Keratinocyte (primary cell): ENCODE results near the gene SKAP1. TPM values are rescaled to one million over a fixed set of nuclear protein-coding genes. Genes with fewer than 3 reads are reported as not detected.
A peak's percentile ranks its signal among the peaks of the same experiment; 100 is the strongest.

ENCODE experiments used
- DNase-seq: peaks from one replicate; pipeline ENCODE4 v3.0.0-alpha.2; 2011; ENCODE audit warnings: low read depth, missing footprints, low spot score
- FAIRE-seq: peaks from 2 replicates; lab custom pipeline; 2011; peaks lifted over from hg19 to GRCh38; lab: Jason Lieb, UNC
- H2AFZ ChIP-seq: 2 replicates; pipeline ENCODE4 v1.6.0; 2012; ENCODE audit warnings: low read length, control low read depth, inconsistent platforms; ENCODE audit not compliant: control insufficient read depth
- H3K27ac ChIP-seq: 2 replicates; pipeline ENCODE4 v1.5.1; 2011; ENCODE audit warnings: low read length; ENCODE audit not compliant: control insufficient read depth, insufficient read depth
- H3K27me3 ChIP-seq: 3 replicates; pipeline ENCODE4 v1.6.0; 2011; ENCODE audit warnings: low read length; ENCODE audit not compliant: control insufficient read depth, insufficient read depth; ENCODE audit errors: extremely low read depth
- H3K36me3 ChIP-seq, 2 experiments: 2 replicates in 1 of 2; 3 replicates in 1 of 2; pipeline ENCODE4 v1.5.1; 2011; ENCODE audit warnings: low read length in 2 of 2, mild to moderate bottlenecking in 1 of 2; ENCODE audit not compliant: control insufficient read depth in 2 of 2, insufficient read depth in 2 of 2; ENCODE audit errors: extremely low read depth in 1 of 2
- H3K4me1 ChIP-seq: 3 replicates; pipeline ENCODE4 v1.5.1; 2011; ENCODE audit warnings: low read length; ENCODE audit not compliant: control insufficient read depth, insufficient read depth; ENCODE audit errors: extremely low read depth
- H3K4me2 ChIP-seq: 3 replicates; pipeline ENCODE4 v1.6.0; 2011; ENCODE audit warnings: low read depth, low read length; ENCODE audit not compliant: control insufficient read depth, insufficient read depth; ENCODE audit errors: extremely low read depth
- H3K4me3 ChIP-seq, 3 experiments: fragments of 200-600 bp in 1 of 3; sonication (generic) in 1 of 3; 2 replicates in 2 of 3; 3 replicates in 1 of 3; pipeline ENCODE4 v1.5.1; 2011 to 2016; ENCODE audit warnings: low read length in 3 of 3, mild to moderate bottlenecking in 3 of 3, control low read depth in 2 of 3, inconsistent platforms in 1 of 3, low read depth in 1 of 3, mixed read lengths in 1 of 3, mixed run types in 1 of 3, moderate library complexity in 1 of 3; ENCODE audit not compliant: control insufficient read depth in 2 of 3, insufficient read depth in 2 of 3; ENCODE audit errors: extremely low read depth in 1 of 3
- H3K79me2 ChIP-seq: 2 replicates; pipeline ENCODE4 v1.6.0; 2012; ENCODE audit warnings: low read length; ENCODE audit not compliant: control insufficient read depth, insufficient read depth
- H3K9ac ChIP-seq: 3 replicates; pipeline ENCODE4 v1.6.0; 2011; ENCODE audit warnings: low read length; ENCODE audit not compliant: control insufficient read depth, insufficient read depth; ENCODE audit errors: extremely low read depth
- H3K9me1 ChIP-seq: 3 replicates; pipeline ENCODE4 v1.6.0; 2011; ENCODE audit warnings: low read length; ENCODE audit not compliant: control insufficient read depth, insufficient read depth; ENCODE audit errors: extremely low read depth
- H3K9me3 ChIP-seq: 2 replicates; pipeline ENCODE4 v1.5.1; 2012; ENCODE audit warnings: low read depth, low read length; ENCODE audit not compliant: control insufficient read depth
- H4K20me1 ChIP-seq: 3 replicates; pipeline ENCODE4 v1.6.0; 2011; ENCODE audit warnings: low read length; ENCODE audit not compliant: control insufficient read depth, insufficient read depth; ENCODE audit errors: extremely low read depth
- CTCF ChIP-seq, 3 experiments: IDR thresholded peaks in 1 of 3; conservative IDR thresholded peaks in 1 of 3; optimal IDR thresholded peaks in 1 of 3; 2 replicates in 2 of 3; 3 replicates in 1 of 3; pipeline versions ENCODE3 to v1.5.1; 2011; ENCODE audit warnings: low read length in 3 of 3, mild to moderate bottlenecking in 3 of 3, moderate library complexity in 2 of 3, control low read depth in 1 of 3, inconsistent platforms in 1 of 3; ENCODE audit not compliant: insufficient read depth in 2 of 3; ENCODE audit errors: extremely low read depth in 1 of 3
- EZH2 ChIP-seq: IDR thresholded peaks from one replicate; pipeline ENCODE4 v1.6.1; 2012; ENCODE audit warnings: inconsistent platforms, mild to moderate bottlenecking, low read length, moderate library complexity
- dilution Hi-C: fragments of 300-500 bp; cut with MboI; formaldehyde crosslinking; loops from one replicate; pipeline ENCODE4 v1.7.0; 2020; ENCODE audit warnings: low sequenced_read_pairs; ENCODE audit not compliant: extremely low pct_ligation_motif_present
- polyA plus RNA-seq, 5 experiments: library from polyadenylated mRNA; depleted of rRNA in 3 of 5; stranded (reverse) in 3 of 5; stranded (forward) in 1 of 5; unstranded in 1 of 5; fragments of >200 nt; gene quantifications; 1 replicate in 1 of 5; 2 replicates in 3 of 5; 3 replicates in 1 of 5; pipeline versions ENCODE4 v1.2.1 to v1.2.3, GENCODE V29; 2011 to 2012; ENCODE audit warnings: missing spikeins in 2 of 5, low read depth in 1 of 5, low replicate concordance in 1 of 5

Gene SKAP1
- polyA plus RNA-seq, 1 donor (not counting 4 experiments of a cell fraction or from before 2014, with no cell fraction given) = not detected

- H3K27ac ChIP-seq = no peak overlapping the region
- no peaks in the 10 kb centered on the region for H3K9me3 ChIP-seq
- FAIRE-seq (no peak), DNase-seq (no peak)
- H3K79me2 ChIP-seq = no peaks in the 10 kb centered on the region
- H3K27me3 ChIP-seq = no peaks in the 10 kb centered on the region
- no peaks in the 10 kb centered on the region for H3K9me1 ChIP-seq
- TF ChIP-seq EZH2 = no peak
- no peak for TF ChIP-seq CTCF (optimal IDR thresholded peaks at IDR 0.05 in 1 of 3, IDR thresholded peaks at IDR 0.05 in 1 of 3, conservative IDR thresholded peaks at IDR 0.05 in 1 of 3; ENCODE audit: extremely low read depth in 1 of 3, insufficient read depth in 2 of 3, low read length in 3 of 3)
- dilution Hi-C loops = no loop called here
- no peak overlapping the region for H2AFZ ChIP-seq
- H3K4me3 ChIP-seq = no peak overlapping the region
- H3K4me1 ChIP-seq = no peaks in the 10 kb centered on the region
- H3K9ac ChIP-seq = no peak overlapping the region
- no peaks in the 10 kb centered on the region for H3K36me3 ChIP-seq
- H4K20me1 ChIP-seq = no peaks in the 10 kb centered on the region
- H3K4me2 ChIP-seq = no peak overlapping the region
Observed at GRCh38 chr17:48219617-48220016, 210.4 kb downstream of the SKAP1 start.

- no peaks in the 10 kb centered on the region for H3K4me1 ChIP-seq
- no peak overlapping the region for H3K4me3 ChIP-seq
- H3K4me2 ChIP-seq = no peak overlapping the region
- H3K79me2 ChIP-seq = no peaks in the 10 kb centered on the region
- H3K9me3 ChIP-seq = no peaks in the 10 kb centered on the region
- H3K9ac ChIP-seq = no peak overlapping the region
- H3K36me3 ChIP-seq = no peaks in the 10 kb centered on the region
- peak; percentile 78 for FAIRE-seq
- H4K20me1 ChIP-seq = no peaks in the 10 kb centered on the region
- TF ChIP-seq CTCF (optimal IDR thresholded peaks at IDR 0.05 in 1 of 3, IDR thresholded peaks at IDR 0.05 in 1 of 3, conservative IDR thresholded peaks at IDR 0.05 in 1 of 3; ENCODE audit: extremely low read depth in 1 of 3, insufficient read depth in 2 of 3, low read length in 3 of 3) (peak; percentile 78 to 91 (median 86)), EZH2 (no peak)
- DNase-seq = no peak
- no peak overlapping the region for H3K27ac ChIP-seq
- H3K9me1 ChIP-seq = no peaks in the 10 kb centered on the region
- H2AFZ ChIP-seq = no peak overlapping the region
- peaks cover 12% of the 10 kb centered on the region for H3K27me3 ChIP-seq
- dilution Hi-C loops = no loop called here
Observed at GRCh38 chr17:48215583-48216139, 214.4 kb downstream of the SKAP1 start.
